HepG2 (cell line): ENCODE data around the gene MLST8. TPM values are rescaled to one million over a fixed set of nuclear protein-coding genes. Genes with fewer than 3 reads are reported as not detected.

Experiments used
- ASH2L ChIP-seq: fragments of 300-600, 200-600 bp; sonication (generic); IDR thresholded peaks from 2 replicates; pipeline ENCODE4 v1.7.0; 2017; ENCODE audit warnings: low read depth, mild to moderate bottlenecking, moderate library complexity, mixed read lengths, low read length; ENCODE audit not compliant: insufficient read length
- FIP1L1 ChIP-seq: fragments of 200-400 bp; formaldehyde crosslinking; IDR thresholded peaks from 2 replicates; pipeline ENCODE4 v1.6.1; 2018; ENCODE audit warnings: low read depth, mild to moderate bottlenecking, low read length, moderate library complexity, borderline replicate concordance; ENCODE audit not compliant: insufficient read depth
- FOSL2 ChIP-seq: sonication (generic); formaldehyde crosslinking; IDR thresholded peaks from 2 replicates; pipeline ENCODE4 v1.4.0; 2020; ENCODE audit warnings: missing genetic modification reagents
- FOXK1 ChIP-seq: sonication (generic); formaldehyde crosslinking; IDR thresholded peaks from 2 replicates; pipeline ENCODE4 v1.4.0; 2020; ENCODE audit warnings: low read depth, missing genetic modification reagents, borderline replicate concordance
- HIVEP1 ChIP-seq: sonication (generic); formaldehyde crosslinking; IDR thresholded peaks from 2 replicates; pipeline ENCODE4 v1.4.0; 2020; ENCODE audit warnings: mild to moderate bottlenecking, missing genetic modification reagents
- NAIF1 ChIP-seq: sonication (generic); formaldehyde crosslinking; IDR thresholded peaks from 2 replicates; pipeline ENCODE4 v1.5.0; 2020; ENCODE audit warnings: mild to moderate bottlenecking, missing genetic modification reagents, borderline replicate concordance
- SIX1 ChIP-seq: sonication (generic); formaldehyde crosslinking; IDR thresholded peaks from 2 replicates; pipeline ENCODE4 v1.4.0; 2020; ENCODE audit warnings: missing genetic modification reagents, borderline replicate concordance
- SP4 ChIP-seq: sonication (generic); formaldehyde crosslinking; IDR thresholded peaks from 2 replicates; pipeline ENCODE4 v1.8.1; 2023; ENCODE audit warnings: mild to moderate bottlenecking, missing genetic modification reagents
- TFE3 ChIP-seq: IDR thresholded peaks from 2 replicates; pipeline ENCODE4 v1.6.1; 2016
- YEATS4 ChIP-seq: sonication (generic); formaldehyde crosslinking; IDR thresholded peaks from 2 replicates; pipeline ENCODE4 v1.4.0; 2020; ENCODE audit warnings: missing genetic modification reagents, borderline replicate concordance
- ZBTB7A ChIP-seq: sonication (generic); formaldehyde crosslinking; IDR thresholded peaks from 2 replicates; pipeline ENCODE4 v1.8.0; 2022; ENCODE audit warnings: mild to moderate bottlenecking, missing genetic modification reagents
- ZNF503 ChIP-seq: sonication (generic); formaldehyde crosslinking; IDR thresholded peaks from 2 replicates; pipeline ENCODE4 v1.4.0; 2020; ENCODE audit warnings: missing genetic modification reagents
- ZNF616 ChIP-seq: sonication (generic); formaldehyde crosslinking; IDR thresholded peaks from 2 replicates; pipeline ENCODE4 v1.5.0; 2020; ENCODE audit warnings: low read depth, mild to moderate bottlenecking, missing genetic modification reagents
- ZNF704 ChIP-seq: sonication (generic); formaldehyde crosslinking; IDR thresholded peaks from 2 replicates; pipeline ENCODE4 v1.8.1; 2023; ENCODE audit warnings: mild to moderate bottlenecking, inconsistent platforms, moderate library complexity, missing genetic modification reagents, borderline replicate concordance
- ZNF83 ChIP-seq: sonication (generic); formaldehyde crosslinking; IDR thresholded peaks from 2 replicates; pipeline ENCODE4 v1.4.0; 2020; ENCODE audit warnings: missing genetic modification reagents, mild to moderate bottlenecking, borderline replicate concordance
- polyA plus RNA-seq, 8 experiments: library from polyadenylated mRNA; depleted of rRNA in 3 of 8; stranded (reverse) in 7 of 8; unstranded in 1 of 8; fragments of >200 nt; fragmentation: Illumina TruSeq in 4 of 8; extraction: Trizol in 4 of 8; gene quantifications; 2 replicates each; pipeline versions ENCODE4 v1.2.1 to v1.2.3, GENCODE V29; 2011 to 2016; ENCODE audit warnings: low read depth in 4 of 8, missing spikeins in 1 of 8, mixed read lengths in 1 of 8; ENCODE audit not compliant: insufficient read depth in 1 of 8
- total RNA-seq, 5 experiments: library from RNA; depleted of rRNA; stranded (reverse); fragments of >200 nt; fragmentation: Illumina TruSeq; extraction: Trizol; gene quantifications; 2 replicates each; pipeline ENCODE4 v1.2.3, GENCODE V29; 2016; ENCODE audit warnings: low read depth in 1 of 5
- TF ChIP-seq, protein P1 (sequence below): sonication (generic); formaldehyde crosslinking; IDR thresholded peaks from 2 replicates; pipeline ENCODE4 v1.4.0; 2020; ENCODE audit warnings: missing genetic modification reagents
- TF ChIP-seq, protein P2 (sequence below): IDR thresholded peaks from 2 replicates; pipeline ENCODE4 v1.6.1; 2018; ENCODE audit warnings: missing genetic modification reagents
- TF ChIP-seq, protein P3 (sequence below): sonication (generic); formaldehyde crosslinking; IDR thresholded peaks from 2 replicates; pipeline ENCODE4 v1.4.0; 2020; ENCODE audit warnings: missing genetic modification reagents, mild to moderate bottlenecking, borderline replicate concordance

The MLST8 gene
- total and polyA plus RNA-seq, 2 of the 13 experiments (the other 11 are each of a cell fraction or from before 2014, with no cell fraction given) = 30.8 to 72.7 TPM

GRCh38 chr16:2155977-2156848, 49.0 kb upstream of the MLST8 start (continued):
- no peak for TF ChIP-seq SIX1
- TF ChIP-seq ZNF704 (CRISPR knock-in tag) = no peak
- no peak for TF ChIP-seq HIVEP1 (CRISPR knock-in tag)
- no peak for TF ChIP-seq ZNF83 (CRISPR knock-in tag)
- TF ChIP-seq FOSL2 = no peak
- TF ChIP-seq, protein P1, sequence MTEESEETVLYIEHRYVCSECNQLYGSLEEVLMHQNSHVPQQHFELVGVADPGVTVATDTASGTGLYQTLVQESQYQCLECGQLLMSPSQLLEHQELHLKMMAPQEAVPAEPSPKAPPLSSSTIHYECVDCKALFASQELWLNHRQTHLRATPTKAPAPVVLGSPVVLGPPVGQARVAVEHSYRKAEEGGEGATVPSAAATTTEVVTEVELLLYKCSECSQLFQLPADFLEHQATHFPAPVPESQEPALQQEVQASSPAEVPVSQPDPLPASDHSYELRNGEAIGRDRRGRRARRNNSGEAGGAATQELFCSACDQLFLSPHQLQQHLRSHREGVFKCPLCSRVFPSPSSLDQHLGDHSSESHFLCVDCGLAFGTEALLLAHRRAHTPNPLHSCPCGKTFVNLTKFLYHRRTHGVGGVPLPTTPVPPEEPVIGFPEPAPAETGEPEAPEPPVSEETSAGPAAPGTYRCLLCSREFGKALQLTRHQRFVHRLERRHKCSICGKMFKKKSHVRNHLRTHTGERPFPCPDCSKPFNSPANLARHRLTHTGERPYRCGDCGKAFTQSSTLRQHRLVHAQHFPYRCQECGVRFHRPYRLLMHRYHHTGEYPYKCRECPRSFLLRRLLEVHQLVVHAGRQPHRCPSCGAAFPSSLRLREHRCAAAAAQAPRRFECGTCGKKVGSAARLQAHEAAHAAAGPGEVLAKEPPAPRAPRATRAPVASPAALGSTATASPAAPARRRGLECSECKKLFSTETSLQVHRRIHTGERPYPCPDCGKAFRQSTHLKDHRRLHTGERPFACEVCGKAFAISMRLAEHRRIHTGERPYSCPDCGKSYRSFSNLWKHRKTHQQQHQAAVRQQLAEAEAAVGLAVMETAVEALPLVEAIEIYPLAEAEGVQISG (CRISPR knock-in tag) = 0 out of 2 replicates have a peak, but pooled peaks have one; percentile 12
- TF ChIP-seq FIP1L1 = no peak
- TF ChIP-seq, protein P2, sequence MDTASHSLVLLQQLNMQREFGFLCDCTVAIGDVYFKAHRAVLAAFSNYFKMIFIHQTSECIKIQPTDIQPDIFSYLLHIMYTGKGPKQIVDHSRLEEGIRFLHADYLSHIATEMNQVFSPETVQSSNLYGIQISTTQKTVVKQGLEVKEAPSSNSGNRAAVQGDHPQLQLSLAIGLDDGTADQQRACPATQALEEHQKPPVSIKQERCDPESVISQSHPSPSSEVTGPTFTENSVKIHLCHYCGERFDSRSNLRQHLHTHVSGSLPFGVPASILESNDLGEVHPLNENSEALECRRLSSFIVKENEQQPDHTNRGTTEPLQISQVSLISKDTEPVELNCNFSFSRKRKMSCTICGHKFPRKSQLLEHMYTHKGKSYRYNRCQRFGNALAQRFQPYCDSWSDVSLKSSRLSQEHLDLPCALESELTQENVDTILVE = no peak
- no peak for TF ChIP-seq ZNF503 (CRISPR knock-in tag)
- TF ChIP-seq TFE3 (CRISPR knock-in tag) = no peak
- TF ChIP-seq ZNF616 (CRISPR knock-in tag) = no peak
- TF ChIP-seq NAIF1 (CRISPR knock-in tag) = no peak
- TF ChIP-seq SP4 (CRISPR knock-in tag) = no peak
- no peak for TF ChIP-seq FOXK1 (CRISPR knock-in tag)
- 0 out of 2 replicates have a peak, but pooled peaks have one; percentile 16 for TF ChIP-seq YEATS4
- TF ChIP-seq ASH2L = peak; percentile 26
- TF ChIP-seq, protein P3, sequence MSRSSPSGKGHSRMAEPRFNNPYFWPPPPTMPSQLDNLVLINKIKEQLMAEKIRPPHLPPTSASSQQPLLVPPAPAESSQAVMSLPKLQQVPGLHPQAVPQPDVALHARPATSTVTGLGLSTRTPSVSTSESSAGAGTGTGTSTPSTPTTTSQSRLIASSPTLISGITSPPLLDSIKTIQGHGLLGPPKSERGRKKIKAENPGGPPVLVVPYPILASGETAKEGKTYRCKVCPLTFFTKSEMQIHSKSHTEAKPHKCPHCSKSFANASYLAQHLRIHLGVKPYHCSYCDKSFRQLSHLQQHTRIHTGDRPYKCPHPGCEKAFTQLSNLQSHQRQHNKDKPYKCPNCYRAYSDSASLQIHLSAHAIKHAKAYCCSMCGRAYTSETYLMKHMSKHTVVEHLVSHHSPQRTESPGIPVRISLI = no peak
- no peak for TF ChIP-seq ZBTB7A
